Stimulated activated CD4-positive, alpha-beta T cell treated with anti-CD3 and anti-CD28 coated beads, Interleukin-12 subunit alpha, Interleukin-12 subunit beta, amount 100 ng/mL, for 4 hours (primary cell): Measurements from ENCODE around the gene MTREX.

Experiments used
- DNase-seq: peaks from one replicate; pipeline ENCODE4 v3.0.0-alpha.2; 2020

MTREX gene

GRCh38 chr5:55385846-55386245, 78.1 kb downstream of the MTREX start:
- DNase-seq: no peak

DNA sequence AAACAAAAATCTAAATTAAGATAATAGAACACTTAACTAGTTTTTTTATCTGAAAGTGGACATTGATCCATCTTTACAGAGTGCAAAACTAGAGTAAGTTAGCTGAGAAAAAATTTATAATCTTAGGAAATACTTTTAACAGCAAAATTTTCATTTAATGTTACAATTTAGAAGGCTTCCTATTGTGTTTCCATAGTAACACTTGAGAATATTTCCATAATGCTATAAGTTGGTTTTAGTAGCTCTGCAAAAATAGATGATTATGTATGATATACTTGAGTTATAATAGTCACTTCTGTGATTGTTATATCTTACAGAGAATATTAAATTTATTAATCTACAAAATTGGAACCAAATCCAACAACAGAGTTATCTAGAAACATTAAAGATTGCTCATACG, 78.6 kb downstream of the MTREX start:
- no peak for DNase-seq

GRCh38 chr5:55387865-55388264, 80.1 kb downstream of the MTREX start:
- no peak for DNase-seq

DNA sequence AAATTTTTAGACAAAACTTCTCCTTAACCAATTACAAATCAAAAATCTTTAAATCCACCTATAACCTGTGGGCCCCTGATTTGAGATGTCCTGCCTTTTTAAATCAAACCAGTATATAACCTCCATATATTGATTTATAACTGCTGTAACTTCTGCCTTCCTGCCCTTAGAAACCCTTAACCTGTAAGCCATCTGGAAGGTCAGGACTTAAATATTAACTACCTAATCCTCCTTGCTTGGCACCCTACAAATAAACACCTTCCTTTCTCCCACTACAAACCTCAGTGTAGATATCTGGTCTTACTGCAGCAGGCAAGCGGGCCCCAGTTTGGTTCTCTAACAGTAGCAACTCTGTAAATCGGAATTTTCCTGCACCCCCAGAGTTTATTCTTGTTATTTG, 83.9 kb downstream of the MTREX start:
- DNase-seq: no peak

DNA sequence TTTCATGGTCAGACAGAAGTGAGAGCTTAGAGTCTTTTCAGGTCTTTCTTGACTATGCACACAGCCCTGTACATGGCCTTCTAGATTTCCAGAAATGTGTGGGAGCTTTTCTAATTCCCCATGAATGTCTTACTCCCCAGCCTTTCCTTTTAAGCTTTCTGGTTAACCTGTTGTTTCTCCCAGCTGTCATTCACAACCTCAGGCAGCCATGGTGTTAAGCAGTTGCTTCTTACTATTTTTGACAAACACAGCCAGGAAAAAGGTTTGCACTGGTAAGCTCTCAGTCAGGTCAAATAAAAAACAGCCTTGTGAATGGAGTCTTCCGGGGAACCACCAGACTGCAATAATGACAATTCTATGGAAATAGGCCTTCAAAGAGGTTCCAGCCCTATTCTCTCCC, 84.9 kb downstream of the MTREX start:
- no peak for DNase-seq

- no peak for DNase-seq
Observed at GRCh38 chr5:55393501-55394175, 85.8 kb downstream of the MTREX start.

DNA sequence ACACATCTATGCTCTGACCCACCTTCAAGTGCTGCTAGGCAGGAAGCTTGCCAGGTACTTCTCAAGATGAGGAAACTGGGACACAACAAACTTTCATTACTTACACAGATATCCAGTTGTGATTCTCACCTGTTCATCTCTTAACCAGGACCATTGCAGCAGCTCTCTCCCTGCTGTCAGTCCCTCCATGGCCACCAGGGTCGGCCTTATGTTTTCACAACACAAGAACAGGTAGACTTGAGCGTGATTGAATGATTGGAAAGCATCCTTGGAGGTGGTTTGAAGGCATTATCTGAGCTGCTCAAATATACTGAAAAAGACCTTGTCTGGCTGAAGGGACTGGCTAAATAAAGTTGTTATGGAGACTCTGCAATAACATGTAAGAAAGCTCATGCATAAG, 94.4 kb downstream of the MTREX start:
- DNase-seq: no peak

GRCh38 chr5:55406292-55406691, 98.5 kb downstream of the MTREX start:
- no peak for DNase-seq

- no peak for DNase-seq
Observed at GRCh38 chr5:55407059-55407684, 99.4 kb downstream of the MTREX start.

DNA sequence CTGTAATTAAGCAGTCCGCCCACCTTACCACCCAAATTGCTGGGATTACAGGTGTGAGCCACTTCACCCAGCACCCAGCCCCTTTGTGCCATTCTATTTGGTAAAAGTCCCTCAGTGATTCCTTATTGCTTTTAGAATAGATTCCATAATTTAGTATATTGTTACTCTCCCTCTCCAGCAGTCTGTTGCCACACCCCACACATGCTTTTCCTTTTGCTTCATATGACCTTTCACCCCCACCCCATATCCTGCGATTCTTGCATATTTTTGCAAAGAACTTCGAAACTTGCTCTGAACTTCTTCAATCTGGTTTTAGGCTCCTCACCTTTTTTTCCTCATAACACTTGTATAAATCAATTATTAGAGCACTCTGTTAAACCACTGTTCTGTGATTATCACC, 100.2 kb downstream of the MTREX start:
- DNase-seq: no peak

DNA sequence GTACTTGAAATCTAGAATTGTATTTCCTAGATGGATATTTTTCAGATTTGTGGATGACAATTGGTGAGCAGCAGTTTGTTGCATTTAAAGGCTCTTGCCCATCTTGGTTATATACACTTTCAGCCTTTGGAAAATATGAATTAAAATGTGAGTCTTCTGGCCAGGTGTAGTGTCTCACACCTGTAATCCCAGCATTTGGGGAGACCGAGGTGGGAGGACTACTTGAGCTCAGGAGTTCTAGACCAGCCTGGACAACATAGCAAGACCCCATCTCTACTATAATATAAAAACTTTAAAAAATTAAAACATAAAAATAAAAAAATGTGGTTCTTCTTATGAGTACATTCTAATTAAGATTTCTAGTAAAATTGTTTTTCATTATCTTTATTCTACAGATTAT, 102.0 kb downstream of the MTREX start:
- DNase-seq: no peak

DNA sequence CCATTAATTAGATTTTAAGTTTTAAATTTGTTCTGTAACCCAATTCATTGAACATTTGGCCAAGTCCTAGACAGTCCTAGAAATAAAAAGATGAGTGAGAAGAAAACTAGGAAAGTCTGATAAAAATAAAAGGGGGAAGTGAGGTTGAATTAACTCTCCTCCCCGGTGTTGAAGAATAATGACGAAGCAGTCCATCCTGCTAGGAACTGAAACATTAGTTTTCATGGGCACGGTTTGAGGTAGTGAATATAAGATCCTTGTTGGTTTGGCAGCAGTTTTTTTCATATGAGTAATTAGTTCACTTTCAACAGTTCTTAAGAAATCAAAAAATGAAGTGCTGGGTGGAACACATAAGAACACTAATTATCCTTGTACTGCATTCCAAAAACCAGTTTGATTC, 103.1 kb downstream of the MTREX start:
- no peak for DNase-seq

DNA sequence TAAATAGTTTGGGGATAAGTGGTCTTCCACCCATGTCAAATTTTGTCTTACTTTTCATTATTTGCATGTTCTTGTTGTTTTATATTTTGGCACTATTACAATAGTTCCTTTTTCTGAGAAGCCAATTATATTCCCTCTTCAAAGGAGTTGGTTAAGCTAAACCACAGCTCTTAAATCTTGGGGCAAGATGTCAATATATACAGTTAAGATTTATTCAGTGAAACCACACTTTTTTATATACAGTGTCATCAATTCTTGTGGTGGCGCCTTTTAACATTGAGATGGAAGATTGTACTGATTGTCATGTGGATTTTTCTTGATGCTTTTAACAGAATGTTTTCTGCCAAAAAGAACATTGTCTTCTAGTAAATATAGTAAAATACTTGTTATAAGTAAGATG, 104.1 kb downstream of the MTREX start:
- no peak for DNase-seq

- DNase-seq: no peak
Observed at GRCh38 chr5:55413644-55414043, 105.9 kb downstream of the MTREX start.

DNA sequence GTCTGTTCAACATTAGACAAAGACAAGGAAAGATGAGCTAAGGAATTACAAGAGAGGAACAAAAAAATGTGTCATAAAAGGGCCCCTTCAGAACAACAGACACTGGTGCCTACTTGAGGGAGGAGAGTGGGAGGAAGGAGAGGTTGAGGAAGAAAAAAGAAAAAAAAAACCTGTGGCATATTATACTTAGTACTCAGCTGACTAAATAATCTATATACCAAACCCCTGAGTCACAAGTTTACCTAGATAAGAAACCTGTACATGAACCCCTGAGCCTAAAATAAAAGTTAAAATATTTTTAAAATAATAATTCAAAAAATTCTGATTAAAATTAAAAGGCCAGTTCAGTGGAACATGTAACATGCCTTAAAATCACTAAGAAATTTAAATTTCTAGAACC, 107.3 kb downstream of the MTREX start:
- no peak for DNase-seq

DNA sequence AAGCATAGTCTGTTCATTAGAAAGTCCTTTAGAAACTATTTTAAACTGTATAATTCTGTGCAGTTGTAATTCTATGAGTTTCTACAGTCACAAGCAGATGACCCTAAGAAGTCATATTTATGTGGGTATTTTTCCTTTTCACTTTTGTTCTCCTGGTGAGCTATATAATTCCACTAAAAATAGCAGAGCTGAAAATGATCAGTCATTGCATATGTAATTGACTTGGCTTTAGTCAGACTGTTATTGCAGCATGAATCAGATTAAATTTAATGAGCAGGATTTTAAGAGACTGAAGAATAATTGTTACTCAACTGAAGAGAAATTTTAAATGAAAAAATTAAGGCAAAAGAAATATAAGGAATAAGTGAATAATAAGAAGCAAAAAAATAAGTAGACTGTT, 108.5 kb downstream of the MTREX start:
- DNase-seq: no peak

GRCh38 chr5:55418994-55419968, 111.5 kb downstream of the MTREX start:
- no peak for DNase-seq

GRCh38 chr5:55421074-55421529, 113.3 kb downstream of the MTREX start:
- DNase-seq: no peak

GRCh38 chr5:55426455-55426854, 118.7 kb downstream of the MTREX start:
- no peak for DNase-seq

GRCh38 chr5:55427157-55427556, 119.4 kb downstream of the MTREX start:
- no peak for DNase-seq

- DNase-seq: no peak
Observed at GRCh38 chr5:55429221-55429612, 121.4 kb downstream of the MTREX start.

GRCh38 chr5:55429613-55430253, 121.9 kb downstream of the MTREX start:
- no peak for DNase-seq

- no peak for DNase-seq
Observed at GRCh38 chr5:55432549-55432948, 124.8 kb downstream of the MTREX start.
